GM12878 (cell line): Measurements from ENCODE around the gene GYG1.

Source experiments
- CTCF ChIP-seq, 3 experiments: IDR thresholded peaks in 2 of 3; conservative IDR thresholded peaks in 1 of 3; 2 replicates each; pipeline ENCODE4 v1.5.1; 2011; ENCODE audit warnings: low read depth in 3 of 3, low read length in 3 of 3, mild to moderate bottlenecking in 3 of 3, control low read depth in 2 of 3, moderate library complexity in 2 of 3, inconsistent platforms in 1 of 3, mixed read lengths in 1 of 3; ENCODE audit not compliant: control insufficient read depth in 2 of 3, insufficient read depth in 1 of 3; ENCODE audit errors: extremely low read depth in 1 of 3
- ELK1 ChIP-seq: IDR thresholded peaks from 2 replicates; pipeline ENCODE4 v1.6.1; 2012; ENCODE audit warnings: low read depth, low read length, improper control_type of control experiment
- HDAC2 ChIP-seq: fragments of 200-600 bp; sonication (generic); IDR thresholded peaks from 2 replicates; pipeline ENCODE4 v1.6.1; 2017
- MYC ChIP-seq: IDR thresholded peaks from 2 replicates; pipeline ENCODE4 v1.6.1; 2011; ENCODE audit warnings: mild to moderate bottlenecking, low read length, moderate library complexity, inconsistent platforms; ENCODE audit not compliant: insufficient read depth, insufficient replicate concordance, insufficient read length, severe bottlenecking
- NRF1 ChIP-seq: conservative IDR thresholded peaks from 2 replicates; pipeline ENCODE4 v1.6.1; 2011; ENCODE audit warnings: mild to moderate bottlenecking, low read depth, low read length, improper control_type of control experiment
- POLR2A ChIP-seq: IDR thresholded peaks from 2 replicates; pipeline ENCODE4 v1.6.1; 2011; ENCODE audit warnings: low read depth, mild to moderate bottlenecking, low read length
- USF2 ChIP-seq: IDR thresholded peaks from 2 replicates; pipeline ENCODE4 v1.6.1; 2011; ENCODE audit warnings: low read depth, low read length, improper control_type of control experiment, borderline replicate concordance

DNA sequence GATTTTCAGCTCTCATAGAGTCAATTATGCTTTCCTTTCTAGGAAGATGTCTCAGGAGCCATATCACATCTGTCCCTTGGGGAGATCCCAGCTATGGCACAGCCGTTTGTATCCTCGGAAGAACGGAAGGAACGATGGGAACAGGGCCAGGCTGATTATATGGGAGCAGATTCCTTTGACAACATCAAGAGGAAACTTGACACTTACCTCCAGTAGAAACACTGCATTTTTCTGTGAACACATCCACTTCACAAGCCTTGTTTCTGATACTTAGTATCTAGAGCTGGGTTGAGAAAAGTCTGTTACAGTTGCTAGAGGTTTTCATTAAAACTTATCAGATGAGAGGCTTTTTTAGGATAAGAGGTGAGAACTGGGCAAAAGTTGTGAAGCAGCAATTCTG lies 35.4 kb downstream of the GYG1 start:
- TF ChIP-seq HDAC2 (no peak), CTCF (IDR thresholded peaks at IDR 0.05 in 2 of 3, conservative IDR thresholded peaks at IDR 0.05 in 1 of 3; ENCODE audit: control insufficient read depth in 2 of 3, extremely low read depth in 1 of 3, insufficient read depth in 1 of 3, low read depth in 3 of 3, low read length in 3 of 3) (no peak), MYC (no peak), NRF1 (no peak), USF2 (no peak), POLR2A (no peak), ELK1 (no peak)
